Esophagus squamous epithelium (tissue), 4 donors: ENCODE data around the gene ABTB1.

Experiments
- CTCF ChIP-seq, 6 experiments: fragments of 450-650 bp in 4 of 6; fragments of 200-600 bp in 2 of 6; sonication (generic) in 2 of 6; IDR thresholded peaks; one replicate each; pipeline ENCODE4 v1.5.1; 2016 to 2019; ENCODE audit warnings: antibody characterized with exemption in 6 of 6, mild to moderate bottlenecking in 4 of 6, moderate library complexity in 4 of 6
- POLR2A ChIP-seq, 4 donors: fragments of 450-650 bp; IDR thresholded peaks; one replicate each; pipeline ENCODE4 v1.6.1; 2017; ENCODE audit warnings: antibody characterized with exemption in 4 of 4, mild to moderate bottlenecking in 4 of 4, moderate library complexity in 3 of 4

- no peak for TF ChIP-seq CTCF (IDR thresholded peaks at IDR 0.05)
- no peak for TF ChIP-seq POLR2A (IDR thresholded peaks at IDR 0.05)
These were observed 36.1 kb downstream of the ABTB1 start for GRCh38 chr3:127708837-127709236.
